IPS DF 19.7 (cell line): Measurements from ENCODE around the gene TRMT10A.
"Not testable (repeated sequence)": the region's sequence is repeated elsewhere in the genome, so short reads cannot be mapped to it uniquely, and the experiment has no call there.

Source experiments
- DNase-seq: peaks from one replicate; pipeline ENCODE4 v3.0.0-alpha.2; 2013; ENCODE audit warnings: low read depth, low spot score

TRMT10A gene

DNA sequence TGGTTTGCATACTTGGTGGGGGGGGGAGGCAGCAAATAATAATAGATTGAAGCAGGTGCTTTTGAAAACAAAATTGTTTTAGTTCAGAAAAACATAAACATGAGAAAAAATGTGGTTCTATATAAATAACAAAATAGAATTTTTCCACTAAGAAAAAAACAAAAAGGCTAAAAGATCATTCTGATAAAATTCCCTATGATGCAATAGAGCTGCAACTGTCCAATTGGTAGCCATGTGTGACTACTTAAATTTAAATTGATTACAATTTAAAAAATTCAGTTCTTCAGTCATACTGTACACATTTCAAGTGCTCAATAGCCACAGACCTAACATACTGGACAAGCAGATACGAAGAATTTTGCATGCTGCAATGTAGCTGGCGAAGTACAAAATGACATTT, 11.0 kb downstream of the TRMT10A start:
- no peak for DNase-seq

DNA sequence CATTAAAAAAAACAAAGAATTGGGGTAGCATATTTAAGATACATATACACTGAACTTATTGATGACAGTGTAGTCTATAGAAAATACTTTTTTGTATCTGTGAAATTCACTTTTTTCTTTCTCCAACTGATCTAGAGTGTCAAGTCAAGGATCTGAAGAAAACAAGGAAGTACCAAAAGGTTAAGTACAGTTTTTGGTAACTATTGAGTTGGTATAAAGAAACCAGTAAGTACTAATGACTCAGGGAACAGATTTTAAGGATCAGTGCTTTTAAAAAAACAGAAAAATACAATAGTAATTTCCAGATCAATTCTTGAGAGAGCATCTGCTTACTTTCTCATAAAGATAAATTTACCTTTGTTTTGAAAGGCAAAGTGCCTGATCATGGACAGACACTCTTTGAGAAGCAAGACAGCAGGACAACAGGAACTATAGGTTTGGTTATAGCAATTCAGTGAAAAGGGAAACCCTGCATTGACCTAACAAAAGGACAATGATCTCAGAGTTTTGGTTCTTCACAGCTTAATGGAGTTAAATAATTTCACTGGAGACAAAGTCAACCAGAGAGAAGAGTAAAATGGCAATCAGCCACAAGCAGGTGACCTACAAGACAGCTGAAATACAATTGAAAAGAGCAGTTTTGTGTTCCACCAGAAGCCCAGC, 23.4 kb downstream of the TRMT10A start:
- DNase-seq: no peak

GRCh38 chr4:99537674-99538073, 26.2 kb downstream of the TRMT10A start:
- no peak for DNase-seq

GRCh38 chr4:99536848-99537247, 27.0 kb downstream of the TRMT10A start:
- no peak for DNase-seq

- no peak for DNase-seq
Observed at GRCh38 chr4:99536271-99536670, 27.6 kb downstream of the TRMT10A start.

- not testable (repeated sequence) for DNase-seq
Observed at GRCh38 chr4:99534699-99535098, 29.1 kb downstream of the TRMT10A start.

GRCh38 chr4:99529956-99530355, 33.9 kb downstream of the TRMT10A start:
- DNase-seq: no peak

- no peak for DNase-seq
Observed at GRCh38 chr4:99529228-99529627, 34.6 kb downstream of the TRMT10A start.

DNA sequence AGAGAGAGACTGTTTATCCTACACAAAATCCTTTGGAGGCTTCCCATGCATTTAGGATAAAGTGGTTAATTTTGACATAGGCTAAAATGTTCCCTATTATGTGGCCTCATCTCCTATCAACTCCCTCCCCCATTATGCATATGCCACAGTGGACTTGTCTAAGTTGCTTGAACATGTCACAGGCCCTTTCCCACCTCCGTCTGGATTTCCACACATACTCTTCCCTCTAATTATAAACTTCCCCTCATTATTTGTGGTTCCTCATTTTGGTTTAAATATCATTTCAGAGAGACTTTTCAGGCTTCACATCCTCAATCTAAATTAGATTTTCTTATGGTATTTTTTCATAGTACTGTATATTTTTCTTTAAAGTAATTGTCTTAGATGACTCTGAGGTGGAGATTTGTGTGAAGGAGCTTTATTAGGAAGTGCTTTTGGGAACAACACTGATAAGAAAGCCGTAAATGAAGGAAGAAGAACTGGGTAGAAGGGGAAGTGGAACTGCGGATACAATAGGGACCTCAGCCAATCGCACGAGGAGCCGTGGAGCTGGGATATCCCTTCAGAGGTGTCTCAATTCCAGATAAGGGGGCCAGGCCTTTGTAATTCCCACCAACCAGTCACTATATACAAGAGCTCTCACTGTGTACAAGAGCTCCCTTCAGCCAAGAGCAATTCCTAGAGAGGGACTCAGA, 45.1 kb downstream of the TRMT10A start:
- DNase-seq: no peak

DNA sequence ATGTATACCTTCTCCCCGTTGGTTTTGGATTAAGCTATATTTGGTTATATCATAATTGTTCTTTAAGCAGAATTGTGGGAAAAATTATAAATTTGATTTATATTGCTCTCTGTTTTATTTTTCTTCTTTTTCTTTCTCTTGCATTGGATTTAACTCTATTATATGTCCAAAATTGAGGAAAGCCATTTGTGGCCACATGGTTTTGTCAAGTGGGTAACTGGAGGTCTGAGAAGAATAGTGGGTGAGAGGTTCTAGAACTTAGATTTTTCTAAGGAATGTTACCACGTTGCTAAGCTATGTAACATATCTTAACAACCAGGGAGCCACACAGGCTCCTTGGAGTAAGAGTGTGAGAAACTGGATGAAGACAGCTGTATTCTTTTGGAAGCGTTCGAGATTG, 53.1 kb downstream of the TRMT10A start, which contains the start of gene C4orf17:
Gene C4orf17 (plus strand): TSS at position 301 of the 400 bp plus-strand sequence. CDS start 2,061 bp downstream, outside the sequence.
- no peak for DNase-seq

DNA sequence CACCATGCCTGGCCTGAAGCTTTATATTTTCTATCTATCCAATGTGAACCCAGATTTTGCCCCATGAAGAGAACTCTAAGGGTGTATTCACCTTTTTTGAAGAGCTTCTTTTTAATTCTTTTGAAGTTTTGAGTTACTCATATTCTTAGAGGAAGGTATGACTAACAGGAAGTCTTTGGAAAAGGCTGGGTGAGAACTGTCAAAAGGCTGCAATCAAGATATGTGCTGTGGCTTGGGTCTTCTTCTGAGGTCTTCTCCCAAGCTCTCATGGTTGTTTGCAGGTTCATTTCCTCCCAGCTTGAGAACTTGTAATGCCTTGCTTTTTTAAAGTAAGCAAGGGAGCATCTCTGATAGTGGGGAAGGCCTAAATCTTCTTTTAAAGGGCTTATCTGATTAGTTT, 56.1 kb downstream of the TRMT10A start:
- DNase-seq: no peak

DNA sequence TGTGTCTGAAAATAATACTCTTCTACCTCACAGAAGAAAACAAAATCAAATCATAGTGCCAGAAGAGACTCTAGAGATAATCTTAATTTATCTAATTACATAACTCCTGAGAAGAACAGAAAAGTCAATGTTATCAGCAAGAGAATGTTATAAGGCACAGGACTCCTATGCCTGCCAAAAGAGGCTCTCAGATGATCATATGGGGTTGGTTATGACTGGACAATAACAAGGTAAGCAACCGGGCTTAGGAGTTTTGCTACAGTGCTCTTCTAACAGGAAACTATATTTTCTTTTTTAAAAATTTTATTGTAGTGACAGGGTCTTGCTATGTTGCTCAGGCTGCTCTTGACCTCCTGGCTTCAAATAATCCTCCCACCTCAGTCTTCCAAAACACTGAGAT, 56.5 kb downstream of the TRMT10A start:
- no peak for DNase-seq

DNA sequence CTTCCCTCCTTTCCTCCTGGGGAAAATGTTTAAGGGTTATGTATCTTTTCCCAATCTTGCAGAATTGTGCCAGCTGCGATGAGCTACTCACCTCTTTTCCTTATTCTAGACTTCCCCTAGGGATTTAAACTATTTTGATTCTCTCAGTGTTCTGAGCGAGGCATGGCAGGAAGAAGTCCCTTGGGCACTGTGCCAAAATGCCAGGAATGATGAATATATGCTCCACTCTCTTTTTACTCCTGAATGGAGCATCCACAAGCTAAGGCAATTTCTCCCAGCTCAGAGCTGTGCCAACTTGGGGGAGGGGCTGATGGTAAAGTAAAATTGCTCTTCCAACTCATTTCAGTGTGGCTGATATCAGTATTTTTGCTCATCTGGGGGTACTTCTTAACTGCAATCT, 57.1 kb downstream of the TRMT10A start:
- DNase-seq: no peak

DNA sequence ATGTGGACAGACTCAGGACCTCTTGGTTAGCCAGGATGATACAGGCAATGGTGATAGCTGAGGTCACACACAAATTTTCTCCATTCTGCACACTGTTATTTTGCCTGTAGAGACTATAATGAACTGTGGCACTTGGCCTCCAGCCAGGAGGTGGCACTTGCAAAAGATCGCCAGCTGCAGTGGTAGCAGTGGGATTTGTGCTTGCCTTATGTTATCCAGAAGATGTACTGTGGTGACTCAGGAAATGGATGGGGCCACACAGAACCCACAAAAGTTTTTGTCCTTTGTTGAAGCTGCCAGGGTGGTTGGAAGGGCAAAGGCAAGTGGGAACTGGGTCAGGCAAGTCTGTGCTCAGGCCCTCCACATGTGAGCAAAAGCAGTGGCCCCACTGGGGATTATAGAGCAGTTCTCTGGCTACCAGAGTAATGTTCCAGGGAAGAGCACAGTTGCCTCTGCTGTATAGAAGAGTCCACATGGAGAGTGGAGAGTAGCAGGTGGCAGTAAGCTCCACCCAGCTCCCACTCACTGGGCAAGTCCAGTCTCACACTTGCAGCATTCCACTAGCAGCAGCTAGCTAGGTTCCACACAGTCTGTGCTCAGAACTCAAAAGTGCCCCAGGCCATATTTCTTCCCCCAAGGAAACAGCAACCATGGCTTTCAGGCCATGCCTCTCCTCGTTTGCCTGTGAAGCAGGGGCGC, 58.9 kb downstream of the TRMT10A start:
- DNase-seq: no peak
